Sigmoid colon (tissue), 4 donors: ENCODE data around the gene DYNLT4.

Experiments
- CTCF ChIP-seq, 4 experiments: fragments of 450-650 bp in 3 of 4; fragments of 200-600 bp in 1 of 4; IDR thresholded peaks; one replicate each; pipeline ENCODE4 v1.5.1; 2016 to 2019; ENCODE audit warnings: antibody characterized with exemption in 4 of 4, mild to moderate bottlenecking in 3 of 4, moderate library complexity in 2 of 4
- EP300 ChIP-seq, 4 donors: sonication (generic); formaldehyde crosslinking; IDR thresholded peaks; one replicate each; pipeline ENCODE4 v1.6.1; 2017; ENCODE audit warnings: antibody characterized with exemption in 4 of 4
- POLR2A ChIP-seq, 2 donors: fragments of 450-650 bp; IDR thresholded peaks; one replicate each; pipeline ENCODE4 v1.6.1; 2016; ENCODE audit warnings: antibody characterized with exemption in 2 of 2, mild to moderate bottlenecking in 2 of 2, moderate library complexity in 2 of 2
- POLR2AphosphoS5 ChIP-seq, 4 donors: sonication (generic); formaldehyde crosslinking; IDR thresholded peaks; one replicate each; pipeline ENCODE4 v1.6.1; 2017; ENCODE audit warnings: antibody characterized with exemption in 4 of 4

GRCh38 chr1:44776730-44777068 is 30.5 kb downstream of the DYNLT4 start:
- TF ChIP-seq POLR2A (IDR thresholded peaks at IDR 0.05) (no peak), CTCF (IDR thresholded peaks at IDR 0.05) (no peak), POLR2AphosphoS5 (IDR thresholded peaks at IDR 0.05) (no peak), EP300 (IDR thresholded peaks at IDR 0.05) (no peak)
